MCF 10A (cell line): ENCODE data around the gene MAD1L1. TPM values are rescaled to one million over a fixed set of nuclear protein-coding genes. Genes with fewer than 3 reads are reported as not detected.

Source experiments
- BruUV-seq: library from RNA; stranded (reverse); fragments of 400-500 nt; replicated peaks from 2 replicates; lab custom pipeline; 2021; lab: Mats Ljungman, UMichigan
- CTCF ChIA-PET: fragments of 300-600 bp; sonication (Branson Sonifier 250); formaldehyde crosslinking; extraction: SDS; loops from one replicate; lab custom pipeline; 2021; ENCODE audit warnings: antibody characterized with exemption, inconsistent platforms; lab: Yijun Ruan, JAX
- POLR2A ChIA-PET: fragments of 300-600, 350-650 bp; sonication (Branson Sonifier 250); formaldehyde crosslinking; extraction: SDS; loops from one replicate; lab custom pipeline; 2020; ENCODE audit warnings: antibody characterized with exemption, inconsistent platforms; lab: Yijun Ruan, JAX
- DNase-seq: peaks from one replicate; pipeline ENCODE4 v3.0.0-alpha.2; 2018; ENCODE audit not compliant: unreplicated experiment
- H3K27ac Mint-ChIP-seq: one replicate; pipeline ENCODE4 v1.8.0; 2022; ENCODE audit warnings: mild to moderate bottlenecking, low read depth, mixed read lengths; ENCODE audit not compliant: unreplicated experiment
- H3K27me3 Mint-ChIP-seq: one replicate; pipeline ENCODE4 v1.8.0; 2022; ENCODE audit warnings: mixed read lengths; ENCODE audit not compliant: insufficient read depth, unreplicated experiment
- H3K36me3 Mint-ChIP-seq: one replicate; pipeline ENCODE4 v1.8.0; 2022; ENCODE audit warnings: mild to moderate bottlenecking, moderate library complexity, mixed read lengths; ENCODE audit not compliant: insufficient read depth, unreplicated experiment
- H3K4me1 Mint-ChIP-seq: one replicate; pipeline ENCODE4 v1.8.0; 2022; ENCODE audit warnings: mixed read lengths; ENCODE audit not compliant: insufficient read depth, unreplicated experiment
- H3K4me3 Mint-ChIP-seq: one replicate; pipeline ENCODE4 v1.8.0; 2022; ENCODE audit warnings: mild to moderate bottlenecking, moderate library complexity, mixed read lengths; ENCODE audit not compliant: unreplicated experiment
- H3K9me3 Mint-ChIP-seq: one replicate; pipeline ENCODE4 v1.8.0; 2022; ENCODE audit warnings: mixed read lengths; ENCODE audit not compliant: unreplicated experiment
- CTCF ChIP-seq: fragments of 200-600 bp; IDR thresholded peaks from one replicate; pipeline ENCODE4 v1.8.0; 2022; ENCODE audit warnings: antibody characterized with exemption, mild to moderate bottlenecking; ENCODE audit not compliant: unreplicated experiment
- intact Hi-C: fragments of 100-400 bp; cut with micrococcal nuclease; formaldehyde crosslinking; loops from 2 replicates; pipeline ENCODE4 v1.14.1; 2022
- total RNA-seq: library from RNA; stranded (reverse); gene quantifications from 2 replicates; pipeline ENCODE4 v1.2.3, GENCODE V29; 2022

Gene MAD1L1
- total RNA-seq, 1 experiment from 2014 or later, result 25.2 TPM

- BruUV-seq, result no TSS peak
- no peak for DNase-seq
- H3K4me1 Mint-ChIP-seq, result no peaks in the 10 kb centered on the region
- ChIA-PET POLR2A (no interaction called here), CTCF (no interaction called here)
- H3K9me3 Mint-ChIP-seq, result no peaks in the 10 kb centered on the region
- TF ChIP-seq CTCF, result no peak
- H3K4me3 Mint-ChIP-seq, result no peak overlapping the region
- H3K27me3 Mint-ChIP-seq, result no peaks in the 10 kb centered on the region
- no peak overlapping the region for H3K27ac Mint-ChIP-seq
- H3K36me3 Mint-ChIP-seq, result peaks cover 8% of the 10 kb centered on the region
- intact Hi-C loops, result no loop called here
These were observed 279.2 kb downstream of the MAD1L1 start for GRCh38 chr7:1953199-1954190.

GRCh38 chr7:1952781-1953180, 280.0 kb downstream of the MAD1L1 start:
- peaks cover 8% of the 10 kb centered on the region for H3K36me3 Mint-ChIP-seq
- BruUV-seq, result no TSS peak
- CTCF ChIA-PET, result no interaction called here
- no peak for TF ChIP-seq CTCF
- H3K4me3 Mint-ChIP-seq, result no peak overlapping the region
- no peak overlapping the region for H3K27ac Mint-ChIP-seq
- POLR2A ChIA-PET, result no interaction called here
- no peaks in the 10 kb centered on the region for H3K4me1 Mint-ChIP-seq
- DNase-seq, result no peak
- no peaks in the 10 kb centered on the region for H3K9me3 Mint-ChIP-seq
- intact Hi-C loops, result no loop called here
- H3K27me3 Mint-ChIP-seq, result no peaks in the 10 kb centered on the region

- intact Hi-C loops, result no loop called here
- Mint-ChIP-seq H3K27ac (no peak overlapping the region), H3K4me1 (no peaks in the 10 kb centered on the region), H3K4me3 (no peak overlapping the region), H3K27me3 (no peaks in the 10 kb centered on the region), H3K36me3 (peaks cover 3% of the 10 kb centered on the region), H3K9me3 (no peaks in the 10 kb centered on the region)
- ChIA-PET CTCF (no interaction called here), POLR2A (no interaction called here)
- no peak for TF ChIP-seq CTCF
- no peak for DNase-seq
- BruUV-seq, result no TSS peak
These were observed 280.5 kb downstream of the MAD1L1 start for GRCh38 chr7:1952169-1952760.

- BruUV-seq, result no TSS peak
- intact Hi-C loops, result no loop called here
- CTCF ChIA-PET, result no interaction called here
- Mint-ChIP-seq H3K36me3 (no peaks in the 10 kb centered on the region), H3K9me3 (no peaks in the 10 kb centered on the region), H3K4me3 (no peak overlapping the region), H3K27ac (no peak overlapping the region), H3K4me1 (no peaks in the 10 kb centered on the region), H3K27me3 (no peaks in the 10 kb centered on the region)
- POLR2A ChIA-PET, result no interaction called here
- no peak for TF ChIP-seq CTCF
- DNase-seq, result no peak
These were observed 281.1 kb downstream of the MAD1L1 start for GRCh38 chr7:1951600-1951999.
